ENCODE data around the gene PDE4D. TPM values are rescaled to one million over a fixed set of nuclear protein-coding genes. Genes with fewer than 3 reads are reported as not detected.

Gene PDE4D
- total and polyA plus RNA-seq, 3 donors from 2014 or later = 7.8 to 13.9 (median 8.7) TPM

- no peaks in the 10 kb centered on the region for H3K4me1 ChIP-seq
- no peak for TF ChIP-seq POLR2A (IDR thresholded peaks at IDR 0.05)
- TF ChIP-seq CTCF (IDR thresholded peaks at IDR 0.05) = no peak
- intact Hi-C loops (cut with DNase I; ENCODE audit: low total_unique reads) = no loop called here
- no peak overlapping the region for H3K4me3 ChIP-seq
- no peaks in the 10 kb centered on the region for H3K9me3 ChIP-seq
- 82 to 85% methylated on average over 4 of the region's 4 CpGs for WGBS, 2 donors
- no peak overlapping the region for H3K27ac ChIP-seq
- H3K36me3 ChIP-seq (ENCODE audit: low read depth, missing control alignments) = no peaks in the 10 kb centered on the region
- no peaks in the 10 kb centered on the region for H3K27me3 ChIP-seq
- DNase-seq = no peak
Observed at GRCh38 chr5:59795141-59795540, 98.4 kb downstream of the PDE4D start.

- Histone ChIP-seq H3K36me3 (ENCODE audit: low read depth, missing control alignments) (no peaks in the 10 kb centered on the region), H3K27me3 (no peaks in the 10 kb centered on the region), H3K9me3 (no peaks in the 10 kb centered on the region), H3K4me3 (no peak overlapping the region), H3K27ac (no peak overlapping the region), H3K4me1 (no peaks in the 10 kb centered on the region)
- TF ChIP-seq CTCF (IDR thresholded peaks at IDR 0.05) (no peak), POLR2A (IDR thresholded peaks at IDR 0.05) (no peak)
- no peak for DNase-seq
- WGBS, 2 donors = 76 to 79% methylated on average over 6 of the region's 6 CpGs
- intact Hi-C loops (cut with DNase I; ENCODE audit: low total_unique reads) = no loop called here
Observed at GRCh38 chr5:59792983-59793585, 100.4 kb downstream of the PDE4D start.

GRCh38 chr5:59791617-59792016 is 101.9 kb downstream of the PDE4D start:
- no peak overlapping the region for H3K27ac ChIP-seq
- H3K4me3 ChIP-seq = no peak overlapping the region
- H3K4me1 ChIP-seq = no peaks in the 10 kb centered on the region
- H3K9me3 ChIP-seq = no peaks in the 10 kb centered on the region
- intact Hi-C loops (cut with DNase I; ENCODE audit: low total_unique reads) = no loop called here
- 78 to 79% methylated on average over 3 of the region's 3 CpGs for WGBS, 2 donors
- no peak for DNase-seq
- TF ChIP-seq POLR2A (IDR thresholded peaks at IDR 0.05) (no peak), CTCF (IDR thresholded peaks at IDR 0.05) (no peak)
- no peaks in the 10 kb centered on the region for H3K27me3 ChIP-seq
- H3K36me3 ChIP-seq (ENCODE audit: low read depth, missing control alignments) = no peaks in the 10 kb centered on the region

- 35 to 58% methylated on average over 9 of the region's 9 CpGs for WGBS, 2 donors
- TF ChIP-seq POLR2A (IDR thresholded peaks at IDR 0.05) (no peak), CTCF (IDR thresholded peaks at IDR 0.05) (no peak)
- no peak for DNase-seq
- H3K36me3 ChIP-seq (ENCODE audit: low read depth, missing control alignments) = no peaks in the 10 kb centered on the region
- H3K4me3 ChIP-seq = no peak overlapping the region
- no peaks in the 10 kb centered on the region for H3K27me3 ChIP-seq
- no peaks in the 10 kb centered on the region for H3K9me3 ChIP-seq
- H3K27ac ChIP-seq = no peak overlapping the region
- H3K4me1 ChIP-seq = no peaks in the 10 kb centered on the region
- intact Hi-C loops (cut with DNase I; ENCODE audit: low total_unique reads) = no loop called here
Observed at GRCh38 chr5:59790776-59791475, 102.6 kb downstream of the PDE4D start.

- H3K4me1 ChIP-seq = no peaks in the 10 kb centered on the region
- intact Hi-C loops (cut with DNase I; ENCODE audit: low total_unique reads) = no loop called here
- no peaks in the 10 kb centered on the region for H3K27me3 ChIP-seq
- H3K27ac ChIP-seq = no peak overlapping the region
- WGBS, 2 donors = 78 to 79% methylated on average over 7 of the region's 7 CpGs
- no peak overlapping the region for H3K4me3 ChIP-seq
- TF ChIP-seq POLR2A (IDR thresholded peaks at IDR 0.05) (no peak), CTCF (IDR thresholded peaks at IDR 0.05) (no peak)
- H3K36me3 ChIP-seq (ENCODE audit: low read depth, missing control alignments) = no peaks in the 10 kb centered on the region
- DNase-seq = no peak
- no peaks in the 10 kb centered on the region for H3K9me3 ChIP-seq
Observed at GRCh38 chr5:59790376-59790775, 103.2 kb downstream of the PDE4D start.
